ENCODE measurements around the gene OSBPL1A. TPM values are rescaled to one million over a fixed set of nuclear protein-coding genes. Genes with fewer than 3 reads are reported as not detected.

The OSBPL1A gene
- polyA plus RNA-seq, 2 of the 4 experiments (the other 2 are of a cell fraction) = 10.5 to 22.1 TPM

DNA sequence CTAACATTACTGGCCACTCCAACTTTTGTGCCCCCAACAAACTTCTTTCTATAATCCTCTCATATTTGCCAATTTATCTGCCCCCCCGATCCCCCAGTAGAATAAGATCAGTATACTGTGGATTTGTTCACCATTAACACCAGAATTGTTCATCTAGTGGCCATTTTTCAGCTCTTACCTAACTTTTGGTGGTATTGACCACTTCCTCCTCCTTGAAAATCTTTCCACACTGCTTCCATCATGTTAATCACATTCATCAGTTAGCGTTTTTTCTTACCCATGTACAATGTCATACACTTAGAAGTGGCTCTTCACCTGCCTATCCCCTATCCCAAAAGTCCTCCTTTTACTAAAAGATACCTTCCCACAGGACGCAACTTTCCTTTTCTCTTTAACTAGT lies 35.0 kb upstream of the OSBPL1A start:
- Histone ChIP-seq H3K27ac (no peak overlapping the region), H3K4me2 (no peak overlapping the region), H3K4me3 (no peak overlapping the region), H3K4me1 (peaks cover 10% of the 10 kb centered on the region; the same call in 1 of the 3 replicates), H3K9me3 (no peaks in the 10 kb centered on the region)
- WGBS (ENCODE audit: missing lambda C conversion rate) = 92% methylated on average over 3 of the region's 3 CpGs
- POLR2A ChIA-PET = no interaction called here
- FAIRE-seq (no peak), ATAC-seq (no peak), DNase-seq (ENCODE audit: low read depth in 1 of 2, low spot score in 1 of 2) (no peak)
- CTCF ChIA-PET = no interaction called here
- TF ChIP-seq CHD2 (IDR thresholded peaks at IDR 0.05; ENCODE audit: low read length, partially characterized antibody) (no peak), JUNB (IDR thresholded peaks at IDR 0.05) (no peak), PBX3 (IDR thresholded peaks at IDR 0.05) (no peak), POLR2A (IDR thresholded peaks at IDR 0.05; ENCODE audit: low read length) (no peak), HES2 (IDR thresholded peaks at IDR 0.05) (no peak), SMC3 (IDR thresholded peaks at IDR 0.05) (no peak), EHF (CRISPR knock-in tag; IDR thresholded peaks at IDR 0.05) (no peak), RNF2 (IDR thresholded peaks at IDR 0.05; ENCODE audit: borderline replicate concordance, low read depth) (no peak), REST (IDR thresholded peaks at IDR 0.05) (no peak), NFE2L2 (conservative IDR thresholded peaks at IDR 0.05; ENCODE audit: low read length) (no peak), POLR2AphosphoS2 (conservative IDR thresholded peaks at IDR 0.05; ENCODE audit: low read length) (no peak), MAX (IDR thresholded peaks at IDR 0.05) (no peak), ZSCAN20 (CRISPR knock-in tag; IDR thresholded peaks at IDR 0.05) (no peak)
- TF ChIP-seq, protein P1, sequence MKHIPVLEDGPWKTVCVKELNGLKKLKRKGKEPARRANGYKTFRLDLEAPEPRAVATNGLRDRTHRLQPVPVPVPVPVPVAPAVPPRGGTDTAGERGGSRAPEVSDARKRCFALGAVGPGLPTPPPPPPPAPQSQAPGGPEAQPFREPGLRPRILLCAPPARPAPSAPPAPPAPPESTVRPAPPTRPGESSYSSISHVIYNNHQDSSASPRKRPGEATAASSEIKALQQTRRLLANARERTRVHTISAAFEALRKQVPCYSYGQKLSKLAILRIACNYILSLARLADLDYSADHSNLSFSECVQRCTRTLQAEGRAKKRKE (CRISPR knock-in tag; IDR thresholded peaks at IDR 0.05; ENCODE audit: low read depth) = no peak

DNA sequence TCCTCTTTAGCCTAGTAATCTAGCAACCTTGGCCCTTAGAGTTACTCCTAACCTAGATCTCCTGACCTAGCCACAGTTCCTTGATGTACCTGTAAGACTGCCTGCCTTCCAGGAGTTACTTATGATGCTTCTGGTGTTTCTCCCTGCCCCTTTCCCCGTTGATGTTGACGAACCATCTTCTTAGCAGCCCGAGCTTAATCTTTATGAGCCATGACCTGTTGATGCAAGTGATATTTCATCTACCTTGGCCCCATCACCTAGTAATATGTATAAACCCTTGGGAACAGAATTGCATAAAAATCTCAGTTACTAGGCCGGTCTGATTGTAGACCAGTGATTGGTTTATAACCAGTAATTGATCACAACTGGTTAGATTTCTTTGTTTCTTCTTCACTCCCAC lies 31.6 kb upstream of the OSBPL1A start:
- peaks cover 10% of the 10 kb centered on the region; the same call in 1 of the 3 replicates for H3K4me1 ChIP-seq
- H3K27ac ChIP-seq = no peak overlapping the region
- CTCF ChIA-PET = no interaction called here
- 92% methylated on average over 4 of the region's 4 CpGs for WGBS (ENCODE audit: missing lambda C conversion rate)
- H3K4me2 ChIP-seq = no peak overlapping the region
- H3K9me3 ChIP-seq = no peaks in the 10 kb centered on the region
- POLR2A ChIA-PET = no interaction called here
- FAIRE-seq = no peak
- no peak for ATAC-seq
- no peak overlapping the region for H3K4me3 ChIP-seq
- no peak for DNase-seq (ENCODE audit: low read depth in 1 of 2, low spot score in 1 of 2)
- no peak for TF ChIP-seq HES2 (IDR thresholded peaks at IDR 0.05)

GRCh38 chr18:24428709-24429108 lies 31.1 kb upstream of the OSBPL1A start:
- Histone ChIP-seq H3K27ac (no peak overlapping the region), H3K4me1 (peaks cover 10% of the 10 kb centered on the region; the same call in 1 of the 3 replicates), H3K4me3 (no peak overlapping the region), H3K4me2 (peak overlapping the region; percentile 95; the same call in 2 of the 3 replicates), H3K9me3 (no peaks in the 10 kb centered on the region)
- no peak for ATAC-seq
- FAIRE-seq = no peak
- ChIA-PET CTCF (interaction anchor here (1.1 kb wide), 1 partner anchor 59 kb away, joined by 3 read pairs; no protein-coding TSS in a partner anchor), POLR2A (no interaction called here)
- no peak for DNase-seq (ENCODE audit: low read depth in 1 of 2, low spot score in 1 of 2)
- 70% methylated on average over 3 of the region's 3 CpGs for WGBS (ENCODE audit: missing lambda C conversion rate)
- no peak for TF ChIP-seq EHF (CRISPR knock-in tag; IDR thresholded peaks at IDR 0.05)
- TF ChIP-seq TFCP2L1 (CRISPR knock-in tag; IDR thresholded peaks at IDR 0.05) = no peak
- TF ChIP-seq RARB (CRISPR knock-in tag; IDR thresholded peaks at IDR 0.05) = no peak
- TF ChIP-seq EP300 (IDR thresholded peaks at IDR 0.05) = no peak
- no peak for TF ChIP-seq RAD21 (conservative IDR thresholded peaks at IDR 0.05 in 1 of 2, IDR thresholded peaks at IDR 0.05 in 1 of 2)
- TF ChIP-seq NR3C1 (IDR thresholded peaks at IDR 0.05) = no peak
- TF ChIP-seq MAFK (IDR thresholded peaks at IDR 0.05; ENCODE audit: partially characterized antibody) = no peak
- no peak for TF ChIP-seq MAX (IDR thresholded peaks at IDR 0.05)
- TF ChIP-seq NFE2L2 (conservative IDR thresholded peaks at IDR 0.05; ENCODE audit: low read length) = no peak
- TF ChIP-seq HEYL (CRISPR knock-in tag; IDR thresholded peaks at IDR 0.05) = no peak
- TF ChIP-seq JUN (IDR thresholded peaks at IDR 0.05) = no peak
- no peak for TF ChIP-seq ELK1 (IDR thresholded peaks at IDR 0.05; ENCODE audit: low read depth, low read length)
- TF ChIP-seq BHLHE40 (IDR thresholded peaks at IDR 0.05; ENCODE audit: low read depth, low read length) = no peak
- no peak for TF ChIP-seq HOXA7 (CRISPR knock-in tag; IDR thresholded peaks at IDR 0.05)
- TF ChIP-seq CBX8 (IDR thresholded peaks at IDR 0.05) = no peak
- no peak for TF ChIP-seq HES2 (IDR thresholded peaks at IDR 0.05)
- no peak for TF ChIP-seq POLR2AphosphoS2 (conservative IDR thresholded peaks at IDR 0.05; ENCODE audit: low read length)
